Neural cell (in vitro differentiated cells): ENCODE measurements around the gene ABO. TPM values are rescaled to one million over a fixed set of nuclear protein-coding genes. Genes with fewer than 3 reads are reported as not detected.

Experiments used
- H2AFZ ChIP-seq: fragments of 200-600, 300-800 bp; sonication (generic), shearing (Covaris generic); 2 replicates; pipeline ENCODE4 v1.6.0; 2014; ENCODE audit warnings: low read depth, mild to moderate bottlenecking, antibody characterized with exemption, low read length, moderate library complexity
- H3F3A ChIP-seq: fragments of 200-600 bp; shearing (Covaris generic); 2 replicates; pipeline ENCODE4 v1.6.1; 2016; ENCODE audit warnings: mild to moderate bottlenecking, moderate library complexity, mixed read lengths, antibody characterized with exemption, low read length; ENCODE audit not compliant: insufficient read depth, poor library complexity, severe bottlenecking
- H3K27ac ChIP-seq: fragments of 200-600, 300-800 bp; sonication (generic), shearing (Covaris generic); 2 replicates; pipeline ENCODE4 v1.5.1; 2014; ENCODE audit warnings: mild to moderate bottlenecking, low read length, moderate library complexity
- H3K27me3 ChIP-seq: fragments of 300-800, 200-600 bp; sonication (generic), shearing (Covaris generic); 2 replicates; pipeline ENCODE4 v1.6.0; 2014; ENCODE audit warnings: mild to moderate bottlenecking, low read depth, low read length, moderate library complexity; ENCODE audit not compliant: insufficient read depth
- H3K36me3 ChIP-seq: fragments of 300-800, 200-600 bp; sonication (generic), shearing (Covaris generic); 2 replicates; pipeline ENCODE4 v1.5.1; 2014; ENCODE audit warnings: mild to moderate bottlenecking, antibody characterized with exemption, low read length, moderate library complexity; ENCODE audit not compliant: insufficient read depth
- H3K4me2 ChIP-seq: fragments of 300-800, 200-600 bp; sonication (generic), shearing (Covaris generic); 2 replicates; pipeline ENCODE4 v1.6.0; 2014; ENCODE audit warnings: mild to moderate bottlenecking, low read length
- H3K4me3 ChIP-seq: fragments of 300-800, 200-600 bp; sonication (generic), shearing (Covaris generic); 2 replicates; pipeline ENCODE4 v1.5.1; 2014; ENCODE audit warnings: mild to moderate bottlenecking, low read length, moderate library complexity
- H3K79me2 ChIP-seq: fragments of 200-600 bp; shearing (Covaris generic); replicated peaks from 2 replicates; pipeline ENCODE4 v1.6.0; 2014; ENCODE audit warnings: mild to moderate bottlenecking, low read length, moderate library complexity; ENCODE audit not compliant: insufficient read depth
- H3K9ac ChIP-seq: fragments of 300-800, 200-600 bp; sonication (generic), shearing (Covaris generic); 2 replicates; pipeline ENCODE4 v1.6.1; 2016; ENCODE audit warnings: mild to moderate bottlenecking, low read length, mixed read lengths
- H3K9me2 ChIP-seq: fragments of 200-600 bp; shearing (Covaris generic); 2 replicates; pipeline ENCODE4 v1.6.1; 2016; ENCODE audit warnings: mild to moderate bottlenecking, low read length, mixed read lengths; ENCODE audit not compliant: insufficient read depth
- H3K9me3 ChIP-seq: fragments of 200-600, 300-800 bp; sonication (generic), shearing (Covaris generic); 2 replicates; pipeline ENCODE4 v1.6.1; 2016; ENCODE audit warnings: mild to moderate bottlenecking, mixed run types, low read length, moderate library complexity, mixed read lengths
- H4K20me1 ChIP-seq: fragments of 200-600 bp; shearing (Covaris generic); 2 replicates; pipeline ENCODE4 v1.6.1; 2016; ENCODE audit warnings: mild to moderate bottlenecking, mixed run types; ENCODE audit not compliant: insufficient read depth
- EP300 ChIP-seq: fragments of 450-650 bp; conservative IDR thresholded peaks from 2 replicates; pipeline ENCODE4 v1.6.1; 2014; ENCODE audit warnings: antibody characterized with exemption, mild to moderate bottlenecking, moderate library complexity; ENCODE audit not compliant: poor library complexity, severe bottlenecking
- EZH2 ChIP-seq: fragments of 200-600, 300-800 bp; shearing (Covaris generic), sonication (generic); IDR thresholded peaks from 2 replicates; pipeline ENCODE4 v1.6.1; 2014; ENCODE audit warnings: antibody characterized with exemption, low read length, borderline replicate concordance, mild to moderate bottlenecking; ENCODE audit not compliant: insufficient read depth, poor library complexity, severe bottlenecking
- MXI1 ChIP-seq: fragments of 450-650 bp; conservative IDR thresholded peaks from 2 replicates; pipeline ENCODE4 v1.6.1; 2014; ENCODE audit warnings: antibody characterized with exemption, mild to moderate bottlenecking; ENCODE audit not compliant: poor library complexity, severe bottlenecking
- POLR2AphosphoS5 ChIP-seq: IDR thresholded peaks from 2 replicates; pipeline ENCODE4 v1.6.1; 2012
- RAD21 ChIP-seq: fragments of 450-650 bp; conservative IDR thresholded peaks from 2 replicates; pipeline ENCODE4 v1.6.1; 2014; ENCODE audit warnings: antibody characterized with exemption, mild to moderate bottlenecking, moderate library complexity
- SMC3 ChIP-seq: fragments of 450-650 bp; conservative IDR thresholded peaks from 2 replicates; pipeline ENCODE4 v1.6.1; 2014; ENCODE audit warnings: antibody characterized with exemption, mild to moderate bottlenecking, moderate library complexity; ENCODE audit not compliant: poor library complexity
- TAF1 ChIP-seq: IDR thresholded peaks from 2 replicates; pipeline ENCODE4 v1.6.1; 2012; ENCODE audit warnings: low read depth
- polyA plus RNA-seq: library from polyadenylated mRNA; depleted of rRNA; stranded (reverse); fragments of >200 nt; gene quantifications from 2 replicates; pipeline ENCODE4 v1.2.3, GENCODE V29; 2014
- TF ChIP-seq, protein P1 (sequence below): IDR thresholded peaks from 2 replicates; pipeline ENCODE4 v1.6.1; 2012; ENCODE audit warnings: borderline replicate concordance
- TF ChIP-seq, protein P2 (sequence below): fragments of 450-650 bp; IDR thresholded peaks from 2 replicates; pipeline ENCODE4 v1.5.1; 2014; ENCODE audit warnings: antibody characterized with exemption, mild to moderate bottlenecking, moderate library complexity; ENCODE audit not compliant: poor library complexity, severe bottlenecking

The ABO gene
- polyA plus RNA-seq, 1 donor from 2014 or later, result not detected

DNA sequence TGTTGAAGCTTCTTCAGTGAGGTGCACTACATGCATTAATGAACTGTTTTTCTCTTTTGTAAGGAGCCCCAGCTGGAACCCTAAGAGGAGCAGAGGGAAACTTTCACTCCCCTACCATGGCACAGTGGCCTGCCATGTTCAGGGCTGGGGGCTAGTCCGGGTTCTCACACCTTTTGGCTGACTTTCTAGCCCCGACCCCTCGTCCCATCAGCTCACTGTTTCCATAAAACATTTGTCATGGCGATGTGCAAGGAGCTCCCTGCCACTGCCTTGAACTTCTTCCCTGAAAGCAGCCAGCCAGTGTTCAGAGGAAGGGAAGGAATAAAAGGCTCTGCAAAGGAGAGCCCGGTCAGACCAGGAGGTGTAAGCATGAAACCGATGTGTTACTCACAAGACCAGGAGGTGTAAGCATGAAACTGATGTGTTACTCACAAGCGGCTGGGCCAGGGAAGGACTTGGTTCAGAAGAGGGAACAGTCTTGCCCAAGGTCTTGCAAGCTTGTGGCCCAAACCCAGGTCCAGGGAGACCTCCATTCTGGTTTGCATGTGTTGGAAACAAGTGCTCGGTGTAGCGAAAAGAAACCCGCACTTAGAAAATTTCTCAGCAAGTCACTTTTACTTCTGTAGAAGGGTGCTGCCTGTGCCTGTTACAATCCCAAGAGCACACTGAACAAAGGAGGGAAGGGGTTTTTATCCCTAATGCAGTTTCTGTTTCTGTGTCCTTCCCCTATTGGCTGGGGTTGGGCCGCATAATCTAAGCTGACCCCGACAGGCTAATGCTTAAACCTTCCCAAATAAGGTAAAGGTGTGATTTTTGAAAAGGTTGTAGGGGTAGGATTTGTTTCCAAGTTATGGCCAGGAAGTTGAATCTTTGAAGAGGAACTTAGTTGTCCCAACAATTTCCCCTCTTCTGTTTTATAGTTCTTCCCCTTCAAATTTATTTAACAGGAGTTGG, 3.4 kb upstream of the ABO start:
- H3K4me2 ChIP-seq, result no peak overlapping the region
- H3K36me3 ChIP-seq, result no peaks in the 10 kb centered on the region
- TF ChIP-seq MXI1 (no peak), SMC3 (no peak), EP300 (no peak), EZH2 (no peak), POLR2AphosphoS5 (no peak), TAF1 (no peak), RAD21 (no peak)
- TF ChIP-seq, protein P1, sequence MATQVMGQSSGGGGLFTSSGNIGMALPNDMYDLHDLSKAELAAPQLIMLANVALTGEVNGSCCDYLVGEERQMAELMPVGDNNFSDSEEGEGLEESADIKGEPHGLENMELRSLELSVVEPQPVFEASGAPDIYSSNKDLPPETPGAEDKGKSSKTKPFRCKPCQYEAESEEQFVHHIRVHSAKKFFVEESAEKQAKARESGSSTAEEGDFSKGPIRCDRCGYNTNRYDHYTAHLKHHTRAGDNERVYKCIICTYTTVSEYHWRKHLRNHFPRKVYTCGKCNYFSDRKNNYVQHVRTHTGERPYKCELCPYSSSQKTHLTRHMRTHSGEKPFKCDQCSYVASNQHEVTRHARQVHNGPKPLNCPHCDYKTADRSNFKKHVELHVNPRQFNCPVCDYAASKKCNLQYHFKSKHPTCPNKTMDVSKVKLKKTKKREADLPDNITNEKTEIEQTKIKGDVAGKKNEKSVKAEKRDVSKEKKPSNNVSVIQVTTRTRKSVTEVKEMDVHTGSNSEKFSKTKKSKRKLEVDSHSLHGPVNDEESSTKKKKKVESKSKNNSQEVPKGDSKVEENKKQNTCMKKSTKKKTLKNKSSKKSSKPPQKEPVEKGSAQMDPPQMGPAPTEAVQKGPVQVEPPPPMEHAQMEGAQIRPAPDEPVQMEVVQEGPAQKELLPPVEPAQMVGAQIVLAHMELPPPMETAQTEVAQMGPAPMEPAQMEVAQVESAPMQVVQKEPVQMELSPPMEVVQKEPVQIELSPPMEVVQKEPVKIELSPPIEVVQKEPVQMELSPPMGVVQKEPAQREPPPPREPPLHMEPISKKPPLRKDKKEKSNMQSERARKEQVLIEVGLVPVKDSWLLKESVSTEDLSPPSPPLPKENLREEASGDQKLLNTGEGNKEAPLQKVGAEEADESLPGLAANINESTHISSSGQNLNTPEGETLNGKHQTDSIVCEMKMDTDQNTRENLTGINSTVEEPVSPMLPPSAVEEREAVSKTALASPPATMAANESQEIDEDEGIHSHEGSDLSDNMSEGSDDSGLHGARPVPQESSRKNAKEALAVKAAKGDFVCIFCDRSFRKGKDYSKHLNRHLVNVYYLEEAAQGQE, result no peak
- TF ChIP-seq, protein P2, sequence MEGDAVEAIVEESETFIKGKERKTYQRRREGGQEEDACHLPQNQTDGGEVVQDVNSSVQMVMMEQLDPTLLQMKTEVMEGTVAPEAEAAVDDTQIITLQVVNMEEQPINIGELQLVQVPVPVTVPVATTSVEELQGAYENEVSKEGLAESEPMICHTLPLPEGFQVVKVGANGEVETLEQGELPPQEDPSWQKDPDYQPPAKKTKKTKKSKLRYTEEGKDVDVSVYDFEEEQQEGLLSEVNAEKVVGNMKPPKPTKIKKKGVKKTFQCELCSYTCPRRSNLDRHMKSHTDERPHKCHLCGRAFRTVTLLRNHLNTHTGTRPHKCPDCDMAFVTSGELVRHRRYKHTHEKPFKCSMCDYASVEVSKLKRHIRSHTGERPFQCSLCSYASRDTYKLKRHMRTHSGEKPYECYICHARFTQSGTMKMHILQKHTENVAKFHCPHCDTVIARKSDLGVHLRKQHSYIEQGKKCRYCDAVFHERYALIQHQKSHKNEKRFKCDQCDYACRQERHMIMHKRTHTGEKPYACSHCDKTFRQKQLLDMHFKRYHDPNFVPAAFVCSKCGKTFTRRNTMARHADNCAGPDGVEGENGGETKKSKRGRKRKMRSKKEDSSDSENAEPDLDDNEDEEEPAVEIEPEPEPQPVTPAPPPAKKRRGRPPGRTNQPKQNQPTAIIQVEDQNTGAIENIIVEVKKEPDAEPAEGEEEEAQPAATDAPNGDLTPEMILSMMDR, result no peak
- no peaks in the 10 kb centered on the region for H3K79me2 ChIP-seq
- no peaks in the 10 kb centered on the region for H3K9me2 ChIP-seq
- H4K20me1 ChIP-seq, result no peaks in the 10 kb centered on the region
- H3K9me3 ChIP-seq, result no peaks in the 10 kb centered on the region
- peaks cover 40% of the 10 kb centered on the region for H3K27me3 ChIP-seq
- H3K9ac ChIP-seq, result no peak overlapping the region
- H2AFZ ChIP-seq, result no peak overlapping the region
- no peak overlapping the region for H3K4me3 ChIP-seq
- no peaks in the 10 kb centered on the region for H3F3A ChIP-seq
- no peak overlapping the region for H3K27ac ChIP-seq

DNA sequence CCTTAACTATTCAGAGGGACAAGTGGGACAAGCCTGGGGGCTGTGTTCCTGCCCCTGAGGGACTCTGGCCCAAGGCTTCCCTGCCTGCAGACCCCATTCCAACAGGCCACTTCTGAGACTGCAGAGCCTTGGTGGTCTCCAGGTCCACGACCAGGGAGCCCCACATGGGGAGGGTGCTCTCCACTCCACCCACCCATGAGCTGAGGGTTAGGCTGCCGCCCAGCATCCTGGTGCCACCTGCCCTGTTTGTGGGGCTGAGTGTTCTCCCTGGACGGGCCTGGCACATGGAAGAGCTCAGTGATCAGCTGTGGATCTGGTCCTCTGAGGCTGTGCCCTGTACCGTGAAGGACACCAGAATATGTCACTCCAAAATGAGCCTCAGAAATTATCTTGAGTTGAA, 2.5 kb upstream of the ABO start:
- Histone ChIP-seq H3K36me3 (no peaks in the 10 kb centered on the region), H3F3A (no peaks in the 10 kb centered on the region), H3K79me2 (no peaks in the 10 kb centered on the region), H3K9ac (no peak overlapping the region), H3K4me3 (no peak overlapping the region), H3K4me2 (no peak overlapping the region), H2AFZ (no peak overlapping the region), H3K27ac (no peak overlapping the region), H3K9me2 (no peaks in the 10 kb centered on the region), H4K20me1 (no peaks in the 10 kb centered on the region), H3K27me3 (peaks cover 45% of the 10 kb centered on the region), H3K9me3 (no peaks in the 10 kb centered on the region)
- TF ChIP-seq, protein P1, result no peak
- TF ChIP-seq SMC3 (no peak), EP300 (no peak), MXI1 (no peak), EZH2 (no peak), POLR2AphosphoS5 (no peak), TAF1 (no peak), RAD21 (no peak)
- TF ChIP-seq, protein P2, result no peak
